Left hindlimb (tissue), 1 donor: Measurements from ENCODE around the gene CPED1.
"Not testable (repeated sequence)": the region's sequence is repeated elsewhere in the genome, so short reads cannot be mapped to it uniquely, and the experiment has no call there.

Source experiments
- DNase-seq: peaks from one replicate; pipeline ENCODE4 v3.0.0-alpha.2; 2018

The CPED1 gene

GRCh38 chr7:121020989-121021969 is 32.8 kb downstream of the CPED1 start:
- DNase-seq: no peak

GRCh38 chr7:121023194-121023593 is 34.7 kb downstream of the CPED1 start:
- DNase-seq: no peak

GRCh38 chr7:121023683-121024511 is 35.4 kb downstream of the CPED1 start:
- DNase-seq: no peak

DNA sequence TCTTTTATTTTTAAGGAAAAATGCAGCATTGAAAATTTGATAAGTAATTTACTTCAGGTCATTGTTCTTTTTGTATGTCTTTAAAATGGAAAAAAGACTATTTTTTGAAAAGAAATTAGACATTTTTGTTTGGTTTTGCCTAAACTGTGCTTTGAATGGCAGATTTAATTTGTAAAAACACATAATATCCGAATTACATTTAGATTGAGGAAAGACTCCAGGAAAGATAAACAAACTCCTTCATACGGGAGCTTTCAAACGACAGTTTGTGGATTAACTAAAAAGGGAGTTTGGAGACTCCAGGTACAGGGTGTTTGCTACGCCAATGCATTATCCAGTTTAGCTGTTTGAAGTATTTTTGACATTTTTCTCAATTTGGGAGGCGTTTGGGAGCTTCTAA is 36.1 kb downstream of the CPED1 start:
- no peak for DNase-seq

- DNase-seq: no peak
Measured at GRCh38 chr7:121026159-121026558, 37.6 kb downstream of the CPED1 start.

- DNase-seq: no peak
Measured at GRCh38 chr7:121026577-121027111, 38.1 kb downstream of the CPED1 start.

GRCh38 chr7:121027761-121028669 is 39.5 kb downstream of the CPED1 start:
- no peak for DNase-seq

DNA sequence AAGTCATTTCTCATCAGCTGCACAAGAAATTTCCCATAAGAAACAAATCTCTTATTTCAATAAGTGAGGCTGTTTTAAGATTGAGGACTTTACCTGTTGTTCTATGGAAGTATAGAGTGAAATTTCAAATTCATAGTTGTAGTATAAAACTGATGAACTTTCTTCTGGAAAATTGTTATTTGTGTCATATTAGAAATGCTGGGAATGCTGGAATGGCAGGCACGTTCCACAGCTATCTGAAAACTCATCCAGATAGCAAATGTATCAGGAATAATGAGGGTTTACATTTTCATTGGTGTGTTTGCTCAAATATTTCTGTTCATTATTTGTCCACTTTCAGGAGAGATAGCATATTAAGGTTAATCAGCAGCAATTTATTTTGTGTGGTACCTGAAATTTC is 40.8 kb downstream of the CPED1 start:
- DNase-seq: no peak

DNA sequence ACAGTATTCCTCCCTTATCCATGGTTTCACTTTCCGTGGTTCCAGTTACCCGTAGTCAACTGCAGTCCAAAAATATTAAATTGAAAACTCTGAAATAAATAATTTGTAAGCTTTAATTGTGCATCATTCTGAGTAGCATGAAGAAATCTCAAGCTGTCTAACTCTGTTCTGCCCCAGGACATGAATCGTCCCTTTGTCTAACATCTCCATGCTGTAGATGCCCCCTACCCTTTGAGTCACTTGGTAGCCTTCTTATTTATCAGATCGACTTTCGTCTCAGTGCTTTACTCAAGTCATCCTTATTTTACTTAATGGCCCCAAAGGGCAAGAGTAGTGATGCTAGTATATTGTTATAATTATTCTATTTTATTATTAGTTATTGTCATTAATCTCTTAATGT is 41.8 kb downstream of the CPED1 start:
- DNase-seq: no peak

DNA sequence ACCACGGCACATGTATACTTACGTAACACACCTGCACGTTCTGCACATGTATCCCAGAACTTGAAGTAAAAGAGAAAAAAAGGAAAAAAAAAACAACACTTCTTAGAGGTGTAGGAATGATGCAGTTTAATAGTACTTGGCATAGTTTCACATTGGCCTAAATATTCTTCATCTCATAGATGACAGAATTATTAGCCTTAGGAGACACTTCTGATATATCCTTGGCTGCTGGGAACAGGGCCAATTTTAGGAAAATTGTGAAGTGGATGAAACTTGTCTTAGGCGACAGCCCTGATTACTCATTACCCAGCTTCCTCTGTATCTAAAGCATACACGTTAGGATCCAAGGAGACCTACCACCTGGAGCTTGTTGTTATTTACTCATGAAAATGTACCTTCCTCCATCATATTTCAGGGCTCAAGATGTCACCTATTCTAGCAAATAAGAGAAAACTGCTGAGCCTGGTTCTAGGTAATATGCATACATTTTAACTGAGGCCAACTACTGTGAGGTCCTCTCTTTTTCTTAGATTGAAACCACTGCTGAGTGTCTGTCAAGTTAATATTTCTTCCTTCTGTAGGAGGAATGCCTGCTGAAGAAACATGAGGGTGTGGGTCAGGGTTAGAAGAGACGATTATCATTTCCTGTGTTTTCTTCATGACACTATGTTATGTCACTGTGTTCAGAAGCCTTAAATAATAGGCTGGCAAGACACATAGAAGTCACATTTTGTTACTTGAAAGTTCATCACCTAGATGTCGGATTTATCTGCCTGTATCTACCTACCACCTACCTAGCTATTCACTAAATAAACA is 44.3 kb downstream of the CPED1 start:
- DNase-seq: no peak

- no peak for DNase-seq
Measured at GRCh38 chr7:121034929-121035328, 46.4 kb downstream of the CPED1 start.

DNA sequence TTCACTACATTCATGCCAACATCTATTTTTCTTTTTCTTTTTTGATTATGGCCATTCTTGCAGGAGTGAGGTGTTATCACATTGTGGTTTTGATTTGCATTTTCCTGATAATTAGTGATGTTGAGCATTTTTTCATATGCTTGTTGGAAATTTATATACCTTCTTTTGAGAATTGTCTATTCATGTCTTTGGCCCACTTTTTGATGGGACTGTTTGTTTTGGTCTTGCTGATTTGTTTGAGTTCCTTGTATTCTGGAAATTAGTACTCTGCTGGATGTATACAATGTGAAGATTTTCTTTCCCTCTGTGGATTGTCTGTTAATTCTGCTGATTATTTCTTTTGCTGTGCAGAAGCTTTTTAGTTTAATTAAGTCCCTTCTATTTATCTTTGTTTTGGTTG is 48.3 kb downstream of the CPED1 start:
- DNase-seq: not testable (repeated sequence)

DNA sequence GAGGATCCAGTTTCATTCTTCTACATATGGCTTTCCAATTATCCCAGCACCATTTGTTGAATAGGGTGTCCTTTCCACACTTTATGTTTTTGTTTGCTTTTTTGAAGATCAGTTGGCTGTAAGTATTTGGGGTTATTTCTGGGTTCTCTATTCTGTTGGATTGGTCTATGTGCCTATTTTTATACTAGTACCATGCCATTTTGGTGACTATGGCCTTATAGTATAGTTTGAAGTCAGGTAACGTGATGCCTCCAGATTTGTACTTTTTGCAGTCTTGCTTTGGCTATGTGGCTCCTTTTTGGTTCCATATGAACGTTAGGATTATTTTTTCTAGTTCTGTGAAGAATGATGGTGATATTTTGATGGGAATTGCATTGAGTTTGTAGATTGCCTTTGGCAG is 48.8 kb downstream of the CPED1 start:
- DNase-seq: not testable (repeated sequence)

- no peak for DNase-seq
Measured at GRCh38 chr7:121037957-121038716, 49.6 kb downstream of the CPED1 start.

DNA sequence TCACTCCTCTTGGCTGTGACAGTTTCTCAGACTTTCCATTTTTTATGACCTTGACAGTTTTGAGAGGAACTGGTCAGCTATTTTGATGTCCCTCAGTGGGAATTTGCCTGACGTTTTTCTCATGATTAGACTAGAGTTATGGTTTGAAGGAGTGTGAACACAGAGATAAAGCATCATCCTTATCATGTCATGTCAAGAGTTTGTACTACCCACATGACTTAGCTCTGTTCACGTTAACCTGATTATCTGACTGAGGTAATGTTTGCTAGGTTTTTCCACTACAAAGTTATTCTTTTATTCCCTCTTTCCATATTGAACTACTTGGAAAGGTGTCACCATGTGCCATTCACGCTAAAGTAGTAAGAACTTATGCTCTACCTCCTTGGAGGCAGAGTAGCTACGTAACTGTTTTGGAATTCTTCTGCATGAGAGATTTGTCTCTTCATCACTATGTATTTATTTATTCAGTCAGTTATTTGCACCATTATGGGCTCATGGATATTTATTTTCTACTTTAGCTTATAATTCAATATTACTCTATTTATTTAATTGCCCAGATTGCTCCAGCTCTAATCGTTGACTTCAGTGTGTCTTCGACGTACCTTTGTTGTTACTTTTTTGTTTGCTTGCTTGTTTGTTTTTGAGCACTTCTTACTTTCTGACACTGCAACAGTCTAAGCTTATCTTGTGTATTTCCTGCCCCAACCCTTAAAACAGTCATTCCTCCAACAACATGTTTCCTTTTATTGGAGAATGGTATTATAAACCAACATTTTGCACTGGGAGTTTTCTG is 50.4 kb downstream of the CPED1 start:
- DNase-seq: no peak

- no peak for DNase-seq
Measured at GRCh38 chr7:121039510-121039822, 51.0 kb downstream of the CPED1 start.

DNA sequence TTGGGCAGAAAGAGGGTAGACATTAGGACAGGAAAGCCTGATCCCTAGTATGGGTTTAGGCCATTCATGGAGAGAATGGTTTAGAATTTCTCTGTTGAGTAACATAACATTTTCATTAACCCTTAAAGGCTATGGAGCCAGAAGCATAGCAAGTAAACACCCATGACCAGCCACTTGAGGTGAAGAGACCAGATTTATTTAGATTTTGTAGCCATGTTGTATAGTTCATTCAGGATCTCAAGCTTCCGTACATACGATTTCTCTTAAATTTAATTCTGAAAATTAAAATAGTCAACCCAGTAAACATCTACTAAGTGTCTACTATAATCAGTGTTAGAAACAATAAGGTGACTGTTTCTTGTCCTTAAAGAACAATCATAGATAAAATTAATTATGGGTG is 51.5 kb downstream of the CPED1 start:
- DNase-seq: no peak

GRCh38 chr7:121041516-121042148 is 53.1 kb downstream of the CPED1 start:
- no peak for DNase-seq

- DNase-seq: no peak
Measured at GRCh38 chr7:121042195-121042594, 53.7 kb downstream of the CPED1 start.

DNA sequence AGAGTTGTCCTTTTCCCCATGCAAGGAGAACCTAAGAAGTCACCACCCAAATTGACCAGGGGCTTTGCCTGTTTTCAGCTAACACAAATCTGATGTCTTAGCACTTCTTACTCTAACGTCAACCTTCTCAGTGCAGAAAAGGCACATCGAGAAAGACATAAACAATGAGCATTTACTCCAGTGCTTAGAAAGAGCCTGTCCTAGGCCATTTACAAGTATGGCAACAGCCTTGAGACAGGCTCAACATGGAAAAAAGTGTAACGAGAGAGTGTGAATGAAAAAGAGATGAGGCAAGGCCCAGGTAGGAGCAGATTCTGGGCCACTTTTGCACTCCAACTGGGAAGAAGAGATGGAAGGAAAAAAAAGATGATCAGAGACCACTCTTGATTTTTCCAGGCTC is 54.4 kb downstream of the CPED1 start:
- DNase-seq: no peak
